IMR-90 (cell line): ENCODE results near the gene ACSS2. TPM values are rescaled to one million over a fixed set of nuclear protein-coding genes. Genes with fewer than 3 reads are reported as not detected.

Experiments used
- ATAC-seq: fragments of 200-7000 bp; cut with Tn5 transposase; 2 replicates; pipeline ENCODE4 v1.9.1; 2020; ENCODE audit warnings: low read depth, mild to moderate bottlenecking, moderate library complexity
- BruUV-seq: library from RNA; stranded (reverse); fragments of 400-500 nt; replicated peaks from 2 replicates; lab custom pipeline; 2021; lab: Mats Ljungman, UMichigan
- CTCF ChIA-PET: fragments of 300-600 bp; formaldehyde crosslinking; extraction: SDS; loops from one replicate; lab custom pipeline; 2021; ENCODE audit warnings: antibody characterized with exemption; lab: Yijun Ruan, JAX
- POLR2A ChIA-PET: fragments of 300-600 bp; sonication (Branson Sonifier 250); formaldehyde crosslinking; loops from one replicate; lab custom pipeline; 2022; ENCODE audit warnings: antibody characterized with exemption; ENCODE audit not compliant: unreplicated experiment; lab: Charles Lee
- DNase-seq: peaks from one replicate; pipeline ENCODE4 v3.0.0; 2013
- H2AFZ ChIP-seq: replicated peaks from 2 replicates; pipeline ENCODE3; 2013; ENCODE audit warnings: low read length, mild to moderate bottlenecking; ENCODE audit not compliant: poor library complexity
- H2AK5ac ChIP-seq: 2 replicates; pipeline ENCODE4 v1.6.1; 2013; ENCODE audit warnings: low read depth, low read length, inconsistent platforms
- H2AK9ac ChIP-seq: replicated peaks from 2 replicates; pipeline ENCODE3; 2013; ENCODE audit warnings: mild to moderate bottlenecking, low read depth, low read length, moderate library complexity; ENCODE audit not compliant: poor library complexity
- H2BK120ac ChIP-seq: 2 replicates; pipeline ENCODE4 v1.6.1; 2013; ENCODE audit warnings: low read depth, low read length, inconsistent platforms
- H2BK15ac ChIP-seq: 3 replicates; pipeline ENCODE4 v1.6.1; 2013; ENCODE audit warnings: low read depth, low read length, inconsistent platforms
- H2BK20ac ChIP-seq: 2 replicates; pipeline ENCODE4 v1.6.1; 2013; ENCODE audit warnings: low read depth, mild to moderate bottlenecking, inconsistent platforms, low read length, moderate library complexity
- H2BK5ac ChIP-seq: 2 replicates; pipeline ENCODE4 v1.6.1; 2013; ENCODE audit warnings: mild to moderate bottlenecking, low read depth, low read length, inconsistent platforms; ENCODE audit not compliant: poor library complexity, severe bottlenecking
- H3K14ac ChIP-seq: replicated peaks from 2 replicates; pipeline ENCODE4 v1.6.1; 2013; ENCODE audit warnings: low read depth, low read length, inconsistent platforms
- H3K18ac ChIP-seq: 2 replicates; pipeline ENCODE4 v1.6.1; 2013; ENCODE audit warnings: low read depth, low read length, control low read depth
- H3K23ac ChIP-seq: 2 replicates; pipeline ENCODE4 v1.6.1; 2013; ENCODE audit warnings: low read depth, low read length, inconsistent platforms
- H3K27ac ChIP-seq: 2 replicates; pipeline ENCODE4 v1.5.1; 2013; ENCODE audit warnings: mild to moderate bottlenecking, control low read depth, low read length; ENCODE audit not compliant: insufficient read depth
- H3K27me3 ChIP-seq: 2 replicates; pipeline ENCODE4 v1.6.1; 2013; ENCODE audit warnings: low read length; ENCODE audit not compliant: control insufficient read depth, insufficient read depth
- H3K36me3 ChIP-seq: 2 replicates; pipeline ENCODE4 v1.6.1; 2013; ENCODE audit warnings: low read length, mixed read lengths; ENCODE audit not compliant: control insufficient read depth, insufficient read depth
- H3K4ac ChIP-seq: 2 replicates; pipeline ENCODE4 v1.6.1; 2013; ENCODE audit warnings: low read depth, low read length, inconsistent platforms
- H3K4me1 ChIP-seq: 2 replicates; pipeline ENCODE4 v1.6.1; 2013; ENCODE audit warnings: low read length, mixed read lengths; ENCODE audit not compliant: control insufficient read depth, insufficient read depth
- H3K4me2 ChIP-seq: 2 replicates; pipeline ENCODE4 v1.6.1; 2013; ENCODE audit warnings: low read depth, mild to moderate bottlenecking, control low read depth, low read length, moderate library complexity
- H3K4me3 ChIP-seq: 2 replicates; pipeline ENCODE4 v1.5.1; 2013; ENCODE audit warnings: low read depth, mild to moderate bottlenecking, control low read depth, low read length, moderate library complexity; ENCODE audit not compliant: insufficient read depth
- H3K56ac ChIP-seq: 2 replicates; pipeline ENCODE4 v1.6.1; 2013; ENCODE audit warnings: low read length, inconsistent platforms; ENCODE audit not compliant: insufficient read depth; ENCODE audit errors: extremely low read depth
- H3K79me1 ChIP-seq, 2 experiments: 2 replicates each; pipeline ENCODE4 v1.6.1; 2013; ENCODE audit warnings: low read length in 2 of 2, inconsistent platforms in 1 of 2, low read depth in 1 of 2
- H3K9ac ChIP-seq: 2 replicates; pipeline ENCODE4 v1.6.1; 2013; ENCODE audit warnings: low read depth, low read length, control low read depth
- H3K9me1 ChIP-seq: 2 replicates; pipeline ENCODE4 v1.6.1; 2013; ENCODE audit warnings: low read length, inconsistent platforms; ENCODE audit not compliant: insufficient read depth
- H3K9me3 ChIP-seq: 2 replicates; pipeline ENCODE4 v1.6.1; 2013; ENCODE audit warnings: low read length; ENCODE audit not compliant: control insufficient read depth, insufficient read depth
- H4K20me1 ChIP-seq: 2 replicates; pipeline ENCODE4 v1.6.1; 2013; ENCODE audit warnings: low read length, inconsistent platforms; ENCODE audit not compliant: insufficient read depth
- H4K5ac ChIP-seq: 2 replicates; pipeline ENCODE4 v1.6.1; 2013; ENCODE audit warnings: mild to moderate bottlenecking, low read depth, low read length, control low read depth
- H4K8ac ChIP-seq, 2 experiments: 2 replicates each; pipeline ENCODE4 v1.6.1; 2013; ENCODE audit warnings: low read depth in 2 of 2, low read length in 2 of 2, control low read depth in 1 of 2, inconsistent platforms in 1 of 2
- H4K91ac ChIP-seq: 2 replicates; pipeline ENCODE4 v1.6.1; 2013; ENCODE audit warnings: low read depth, low read length, inconsistent platforms; ENCODE audit not compliant: insufficient read depth
- BHLHE40 ChIP-seq: fragments of 150-350 bp; IDR thresholded peaks from 2 replicates; pipeline ENCODE4 v1.6.1; 2016; ENCODE audit warnings: mild to moderate bottlenecking, low read depth, low read length
- CEBPB ChIP-seq: IDR thresholded peaks from 2 replicates; pipeline ENCODE4 v1.6.1; 2012; ENCODE audit warnings: low read depth, low read length, improper control_type of control experiment
- CHD1 ChIP-seq: IDR thresholded peaks from 2 replicates; pipeline ENCODE4 v1.6.1; 2012; ENCODE audit warnings: low read depth, low read length, improper control_type of control experiment
- FOS ChIP-seq: fragments of 150-350 bp; IDR thresholded peaks from 2 replicates; pipeline ENCODE4 v1.6.1; 2016; ENCODE audit warnings: low read depth, low read length
- MAFK ChIP-seq: IDR thresholded peaks from 2 replicates; pipeline ENCODE4 v1.6.1; 2012; ENCODE audit warnings: low read depth, low read length, improper control_type of control experiment
- MAZ ChIP-seq: IDR thresholded peaks from 2 replicates; pipeline ENCODE4 v1.6.1; 2012; ENCODE audit warnings: low read depth, mild to moderate bottlenecking, low read length, improper control_type of control experiment, moderate library complexity, borderline replicate concordance
- MXI1 ChIP-seq: IDR thresholded peaks from 2 replicates; pipeline ENCODE4 v1.6.1; 2012; ENCODE audit warnings: low read depth, mild to moderate bottlenecking, low read length, moderate library complexity, borderline replicate concordance
- NFE2L2 ChIP-seq: fragments of 150-350 bp; IDR thresholded peaks from 2 replicates; pipeline ENCODE4 v1.6.1; 2016; ENCODE audit warnings: low read depth, mild to moderate bottlenecking, low read length
- POLR2A ChIP-seq: IDR thresholded peaks from 2 replicates; pipeline ENCODE4 v1.6.1; 2012; ENCODE audit warnings: mild to moderate bottlenecking, low read depth, low read length
- RAD21 ChIP-seq: IDR thresholded peaks from 2 replicates; pipeline ENCODE4 v1.6.1; 2012; ENCODE audit warnings: low read length, improper control_type of control experiment
- RCOR1 ChIP-seq: IDR thresholded peaks from 2 replicates; pipeline ENCODE4 v1.6.1; 2012; ENCODE audit warnings: mild to moderate bottlenecking, low read length, improper control_type of control experiment; ENCODE audit not compliant: insufficient replicate concordance
- RFX5 ChIP-seq: IDR thresholded peaks from 2 replicates; pipeline ENCODE4 v1.8.0; 2012; ENCODE audit warnings: low read depth, mild to moderate bottlenecking, low read length, moderate library complexity
- SMC3 ChIP-seq: fragments of 150-350 bp; IDR thresholded peaks from 2 replicates; pipeline ENCODE4 v1.6.1; 2016; ENCODE audit warnings: low read depth, mild to moderate bottlenecking, antibody characterized with exemption, low read length, moderate library complexity
- WGBS, 2 experiments: methylation state at CpG; one replicate each; pipeline versions ENCODE4 v1.1.5 to v1.1.7; 2013; ENCODE audit warnings: missing lambda C conversion rate in 2 of 2; ENCODE audit not compliant: insufficient read length in 1 of 2; ENCODE audit errors: extremely low coverage in 2 of 2; 5-methylcytosine and 5-hydroxymethylcytosine counted together
- dilution Hi-C: fragments of 300-500 bp; cut with HindIII; formaldehyde crosslinking; loops from one replicate; pipeline ENCODE4 v1.14.3; 2018; ENCODE audit warnings: low sequenced_read_pairs; ENCODE audit not compliant: unreplicated experiment
- in situ Hi-C: fragments of 300-500 bp; cut with MboI; formaldehyde crosslinking; loops from 3 replicates; pipeline ENCODE4 v1.14.3; 2019; ENCODE audit warnings: low sequenced_read_pairs, inconsistent platforms, mixed read lengths
- intact Hi-C: fragments of 100-400 bp; cut with micrococcal nuclease; formaldehyde crosslinking; loops from 2 replicates; pipeline ENCODE4 v1.10.0; 2022
- polyA plus RNA-seq, 3 experiments: library from polyadenylated mRNA; depleted of rRNA; stranded (reverse); fragments of >200 nt; gene quantifications; 2 replicates each; pipeline ENCODE4 v1.2.3, GENCODE V29; 2012; ENCODE audit warnings: low replicate concordance in 1 of 3
- total RNA-seq: library from RNA; depleted of rRNA; stranded (reverse); fragments of >200 nt; gene quantifications from 2 replicates; pipeline ENCODE4 v1.2.3, GENCODE V29; 2012
- TF ChIP-seq, protein P1 (sequence below): fragments of 150-350 bp; IDR thresholded peaks from 2 replicates; pipeline ENCODE4 v1.6.1; 2016; ENCODE audit warnings: low read depth, mild to moderate bottlenecking, low read length, moderate library complexity, borderline replicate concordance
- TF ChIP-seq, protein P2 (sequence below): fragments of 150-350 bp; IDR thresholded peaks from 2 replicates; pipeline ENCODE4 v1.6.1; 2017; ENCODE audit warnings: mild to moderate bottlenecking, antibody characterized with exemption, low read length, low read depth
- TF ChIP-seq, protein P3 (sequence below): conservative IDR thresholded peaks from 2 replicates; pipeline ENCODE4 v1.5.1; 2012; ENCODE audit warnings: mild to moderate bottlenecking, low read depth, low read length, improper control_type of control experiment

The ACSS2 gene
- total and polyA plus RNA-seq, 2 of the 4 experiments (the other 2 are of a cell fraction), result 26.9 to 46.4 TPM

DNA sequence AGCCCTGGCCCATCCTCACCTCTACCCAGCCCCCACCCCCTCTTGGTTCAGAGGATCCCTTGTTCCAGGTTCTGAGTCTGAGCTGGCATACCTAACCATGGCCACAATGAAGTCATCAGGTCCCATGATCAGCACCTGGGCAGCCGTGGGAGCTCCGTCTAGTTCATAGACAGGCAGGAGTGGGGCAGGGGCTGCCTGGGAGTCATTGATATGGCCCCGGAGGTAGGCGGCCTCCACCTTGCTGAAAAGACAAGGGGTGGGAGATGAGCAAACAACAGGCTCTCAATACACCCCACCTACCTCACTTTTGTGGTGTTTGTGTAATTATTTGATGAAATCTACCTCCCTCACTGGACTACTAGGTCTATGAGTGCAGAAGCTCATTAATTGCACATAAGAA lies 24.1 kb upstream of the ACSS2 start:
- no peak overlapping the region for H2BK5ac ChIP-seq
- intact Hi-C loops, result no loop called here
- H3K27ac ChIP-seq, result no peak overlapping the region
- DNase-seq (no peak), ATAC-seq (no peak)
- H3K56ac ChIP-seq, result no peak overlapping the region
- H3K27me3 ChIP-seq, result no peaks in the 10 kb centered on the region
- H3K9ac ChIP-seq, result no peak overlapping the region
- ChIA-PET CTCF (no interaction called here), POLR2A (no interaction called here)
- no peak overlapping the region for H4K8ac ChIP-seq
- H3K4me2 ChIP-seq, result no peak overlapping the region
- TF ChIP-seq RCOR1 (no peak), POLR2A (no peak), CHD1 (no peak), NFE2L2 (no peak), SMC3 (no peak), MAZ (no peak), RAD21 (no peak), MXI1 (no peak), BHLHE40 (no peak), FOS (no peak), CEBPB (no peak), MAFK (no peak), RFX5 (no peak)
- TF ChIP-seq, protein P1, sequence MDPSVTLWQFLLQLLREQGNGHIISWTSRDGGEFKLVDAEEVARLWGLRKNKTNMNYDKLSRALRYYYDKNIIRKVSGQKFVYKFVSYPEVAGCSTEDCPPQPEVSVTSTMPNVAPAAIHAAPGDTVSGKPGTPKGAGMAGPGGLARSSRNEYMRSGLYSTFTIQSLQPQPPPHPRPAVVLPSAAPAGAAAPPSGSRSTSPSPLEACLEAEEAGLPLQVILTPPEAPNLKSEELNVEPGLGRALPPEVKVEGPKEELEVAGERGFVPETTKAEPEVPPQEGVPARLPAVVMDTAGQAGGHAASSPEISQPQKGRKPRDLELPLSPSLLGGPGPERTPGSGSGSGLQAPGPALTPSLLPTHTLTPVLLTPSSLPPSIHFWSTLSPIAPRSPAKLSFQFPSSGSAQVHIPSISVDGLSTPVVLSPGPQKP, result no peak
- TF ChIP-seq, protein P2, sequence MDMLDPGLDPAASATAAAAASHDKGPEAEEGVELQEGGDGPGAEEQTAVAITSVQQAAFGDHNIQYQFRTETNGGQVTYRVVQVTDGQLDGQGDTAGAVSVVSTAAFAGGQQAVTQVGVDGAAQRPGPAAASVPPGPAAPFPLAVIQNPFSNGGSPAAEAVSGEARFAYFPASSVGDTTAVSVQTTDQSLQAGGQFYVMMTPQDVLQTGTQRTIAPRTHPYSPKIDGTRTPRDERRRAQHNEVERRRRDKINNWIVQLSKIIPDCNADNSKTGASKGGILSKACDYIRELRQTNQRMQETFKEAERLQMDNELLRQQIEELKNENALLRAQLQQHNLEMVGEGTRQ, result no peak
- TF ChIP-seq, protein P3, sequence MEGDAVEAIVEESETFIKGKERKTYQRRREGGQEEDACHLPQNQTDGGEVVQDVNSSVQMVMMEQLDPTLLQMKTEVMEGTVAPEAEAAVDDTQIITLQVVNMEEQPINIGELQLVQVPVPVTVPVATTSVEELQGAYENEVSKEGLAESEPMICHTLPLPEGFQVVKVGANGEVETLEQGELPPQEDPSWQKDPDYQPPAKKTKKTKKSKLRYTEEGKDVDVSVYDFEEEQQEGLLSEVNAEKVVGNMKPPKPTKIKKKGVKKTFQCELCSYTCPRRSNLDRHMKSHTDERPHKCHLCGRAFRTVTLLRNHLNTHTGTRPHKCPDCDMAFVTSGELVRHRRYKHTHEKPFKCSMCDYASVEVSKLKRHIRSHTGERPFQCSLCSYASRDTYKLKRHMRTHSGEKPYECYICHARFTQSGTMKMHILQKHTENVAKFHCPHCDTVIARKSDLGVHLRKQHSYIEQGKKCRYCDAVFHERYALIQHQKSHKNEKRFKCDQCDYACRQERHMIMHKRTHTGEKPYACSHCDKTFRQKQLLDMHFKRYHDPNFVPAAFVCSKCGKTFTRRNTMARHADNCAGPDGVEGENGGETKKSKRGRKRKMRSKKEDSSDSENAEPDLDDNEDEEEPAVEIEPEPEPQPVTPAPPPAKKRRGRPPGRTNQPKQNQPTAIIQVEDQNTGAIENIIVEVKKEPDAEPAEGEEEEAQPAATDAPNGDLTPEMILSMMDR, result no peak
- H2AK5ac ChIP-seq, result no peak overlapping the region
- no peak overlapping the region for H4K5ac ChIP-seq
- H3K9me3 ChIP-seq, result no peaks in the 10 kb centered on the region
- H4K20me1 ChIP-seq, result no peaks in the 10 kb centered on the region
- H4K91ac ChIP-seq, result no peak overlapping the region
- in situ Hi-C loops, result loop anchor here (25.0 kb wide), 1 partner anchor 410 kb away; no protein-coding TSS in a partner anchor
- H3K36me3 ChIP-seq, result peaks cover 48% of the 10 kb centered on the region
- H2BK120ac ChIP-seq, result no peak overlapping the region
- no peak overlapping the region for H2BK20ac ChIP-seq
- no peak overlapping the region for H3K23ac ChIP-seq
- H3K9me1 ChIP-seq, result peaks cover 8% of the 10 kb centered on the region; the same call in 1 of the 2 replicates
- H3K18ac ChIP-seq, result no peak overlapping the region
- H3K79me1 ChIP-seq, result no peaks in the 10 kb centered on the region
- no peak overlapping the region for H2AK9ac ChIP-seq
- dilution Hi-C loops, result no loop called here
- H3K4me3 ChIP-seq, result no peak overlapping the region
- no peak overlapping the region for H2AFZ ChIP-seq
- H3K4ac ChIP-seq, result no peak overlapping the region
- BruUV-seq, result no TSS peak
- H2BK15ac ChIP-seq, result no peak overlapping the region
- no peak overlapping the region for H3K14ac ChIP-seq
- WGBS, 2 experiments, result no CpG with 5 or more reads among the region's 4 CpGs
- H3K4me1 ChIP-seq, result no peaks in the 10 kb centered on the region
